IMR-90 (cell line): ENCODE results near the gene ELL2.

Source experiments
- RAD21 ChIP-seq: IDR thresholded peaks from 2 replicates; pipeline ENCODE4 v1.6.1; 2012; ENCODE audit warnings: low read length, improper control_type of control experiment
- SMC3 ChIP-seq: fragments of 150-350 bp; IDR thresholded peaks from 2 replicates; pipeline ENCODE4 v1.6.1; 2016; ENCODE audit warnings: low read depth, mild to moderate bottlenecking, antibody characterized with exemption, low read length, moderate library complexity
- TF ChIP-seq, protein P1 (sequence below): conservative IDR thresholded peaks from 2 replicates; pipeline ENCODE4 v1.5.1; 2012; ENCODE audit warnings: mild to moderate bottlenecking, low read depth, low read length, improper control_type of control experiment
- TF ChIP-seq, protein P2 (sequence below): fragments of 150-350 bp; IDR thresholded peaks from 2 replicates; pipeline ENCODE4 v1.6.1; 2017; ENCODE audit warnings: mild to moderate bottlenecking, antibody characterized with exemption, low read length, low read depth

DNA sequence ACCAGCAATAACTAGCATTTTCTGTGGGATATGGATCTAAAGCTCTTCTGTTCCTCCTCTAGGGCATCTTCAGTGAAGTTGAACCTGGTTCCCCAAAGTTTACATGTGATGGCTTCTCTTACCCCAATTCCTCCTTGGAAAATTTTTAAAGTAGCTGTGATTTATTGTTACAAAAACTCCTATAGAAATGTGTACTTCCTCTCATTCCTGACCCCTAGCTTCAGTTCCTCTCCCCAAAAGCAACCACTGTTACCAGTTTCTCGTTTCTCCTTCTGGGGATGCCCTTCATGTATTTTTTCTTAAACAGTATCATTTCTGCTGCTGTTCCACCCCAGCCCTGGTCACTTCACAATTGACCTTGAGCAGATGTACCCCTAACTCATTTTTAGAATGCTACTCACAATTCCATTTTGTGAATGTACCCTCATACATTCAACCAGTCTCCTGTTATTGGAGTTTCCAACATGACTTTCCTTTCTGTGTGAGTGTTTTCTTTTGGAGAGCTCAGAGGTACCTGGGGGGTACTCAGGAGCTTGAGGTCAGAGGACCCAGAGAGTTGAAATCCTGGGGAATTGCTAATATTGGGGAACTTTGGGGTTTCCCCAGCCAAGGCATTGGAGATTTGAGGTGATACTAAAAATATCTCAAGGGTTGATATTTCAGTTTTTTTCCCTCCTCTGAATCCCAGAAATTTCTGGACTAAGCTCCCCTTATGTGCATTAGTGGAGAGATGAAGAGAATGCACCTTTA lies 120.5 kb downstream of the ELL2 start:
- TF ChIP-seq, protein P1, sequence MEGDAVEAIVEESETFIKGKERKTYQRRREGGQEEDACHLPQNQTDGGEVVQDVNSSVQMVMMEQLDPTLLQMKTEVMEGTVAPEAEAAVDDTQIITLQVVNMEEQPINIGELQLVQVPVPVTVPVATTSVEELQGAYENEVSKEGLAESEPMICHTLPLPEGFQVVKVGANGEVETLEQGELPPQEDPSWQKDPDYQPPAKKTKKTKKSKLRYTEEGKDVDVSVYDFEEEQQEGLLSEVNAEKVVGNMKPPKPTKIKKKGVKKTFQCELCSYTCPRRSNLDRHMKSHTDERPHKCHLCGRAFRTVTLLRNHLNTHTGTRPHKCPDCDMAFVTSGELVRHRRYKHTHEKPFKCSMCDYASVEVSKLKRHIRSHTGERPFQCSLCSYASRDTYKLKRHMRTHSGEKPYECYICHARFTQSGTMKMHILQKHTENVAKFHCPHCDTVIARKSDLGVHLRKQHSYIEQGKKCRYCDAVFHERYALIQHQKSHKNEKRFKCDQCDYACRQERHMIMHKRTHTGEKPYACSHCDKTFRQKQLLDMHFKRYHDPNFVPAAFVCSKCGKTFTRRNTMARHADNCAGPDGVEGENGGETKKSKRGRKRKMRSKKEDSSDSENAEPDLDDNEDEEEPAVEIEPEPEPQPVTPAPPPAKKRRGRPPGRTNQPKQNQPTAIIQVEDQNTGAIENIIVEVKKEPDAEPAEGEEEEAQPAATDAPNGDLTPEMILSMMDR, result no peak
- TF ChIP-seq, protein P2, sequence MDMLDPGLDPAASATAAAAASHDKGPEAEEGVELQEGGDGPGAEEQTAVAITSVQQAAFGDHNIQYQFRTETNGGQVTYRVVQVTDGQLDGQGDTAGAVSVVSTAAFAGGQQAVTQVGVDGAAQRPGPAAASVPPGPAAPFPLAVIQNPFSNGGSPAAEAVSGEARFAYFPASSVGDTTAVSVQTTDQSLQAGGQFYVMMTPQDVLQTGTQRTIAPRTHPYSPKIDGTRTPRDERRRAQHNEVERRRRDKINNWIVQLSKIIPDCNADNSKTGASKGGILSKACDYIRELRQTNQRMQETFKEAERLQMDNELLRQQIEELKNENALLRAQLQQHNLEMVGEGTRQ, result no peak
- TF ChIP-seq RAD21 (no peak), SMC3 (no peak)
